Kidney epithelial cell (primary cell): ENCODE results near the gene NKX2-1. TPM values are rescaled to one million over a fixed set of nuclear protein-coding genes. Genes with fewer than 3 reads are reported as not detected.
A peak's percentile ranks its signal among the peaks of the same experiment; 100 is the strongest.
"Not testable (repeated sequence)": the region's sequence is repeated elsewhere in the genome, so short reads cannot be mapped to it uniquely, and the experiment has no call there.

Source experiments
- DNase-seq: peaks from one replicate; pipeline ENCODE4 v3.0.0-alpha.2; 2010; ENCODE audit warnings: low read depth
- H3K27me3 ChIP-seq: 2 replicates; pipeline ENCODE4 v1.6.0; 2011; ENCODE audit warnings: low read length; ENCODE audit not compliant: control insufficient read depth, insufficient read depth
- H3K36me3 ChIP-seq: 2 replicates; pipeline ENCODE4 v1.5.1; 2011; ENCODE audit warnings: low read length; ENCODE audit not compliant: control insufficient read depth, insufficient read depth
- H3K4me3 ChIP-seq: 2 replicates; pipeline ENCODE4 v1.5.1; 2011; ENCODE audit warnings: low read depth, mild to moderate bottlenecking, control low read depth, low read length
- CTCF ChIP-seq: IDR thresholded peaks from 2 replicates; pipeline ENCODE4 v1.5.1; 2011; ENCODE audit warnings: mild to moderate bottlenecking, moderate library complexity, low read length, control low read depth, inconsistent platforms; ENCODE audit not compliant: insufficient read depth, poor library complexity, severe bottlenecking
- total RNA-seq: library from RNA; depleted of rRNA; stranded (reverse); fragments of >200 nt; gene quantifications from 2 replicates; pipeline ENCODE4 v1.2.3, GENCODE V29; 2015

NKX2-1 gene
- total RNA-seq, 1 donor from 2014 or later: not detected

- DNase-seq: no peak
- H3K27me3 ChIP-seq: peaks cover 6% of the 10 kb centered on the region
- TF ChIP-seq CTCF: no peak
- H3K4me3 ChIP-seq: no peak overlapping the region
- no peaks in the 10 kb centered on the region for H3K36me3 ChIP-seq
Measured at GRCh38 chr14:36485773-36486172, 34.3 kb downstream of the NKX2-1 start.

- no peaks in the 10 kb centered on the region for H3K27me3 ChIP-seq
- no peak for DNase-seq
- TF ChIP-seq CTCF: no peak
- no peaks in the 10 kb centered on the region for H3K36me3 ChIP-seq
- no peak overlapping the region for H3K4me3 ChIP-seq
Measured at GRCh38 chr14:36479344-36479743, 40.7 kb downstream of the NKX2-1 start.

GRCh38 chr14:36478782-36479181 is 41.2 kb downstream of the NKX2-1 start:
- Histone ChIP-seq H3K4me3 (no peak overlapping the region), H3K36me3 (no peaks in the 10 kb centered on the region), H3K27me3 (no peaks in the 10 kb centered on the region)
- DNase-seq: peak; percentile 54
- no peak for TF ChIP-seq CTCF

GRCh38 chr14:36477266-36477665 is 42.8 kb downstream of the NKX2-1 start:
- no peaks in the 10 kb centered on the region for H3K36me3 ChIP-seq
- no peak overlapping the region for H3K4me3 ChIP-seq
- peak; percentile 18 for DNase-seq
- no peaks in the 10 kb centered on the region for H3K27me3 ChIP-seq
- no peak for TF ChIP-seq CTCF

- not testable (repeated sequence) for H3K4me3 ChIP-seq, DNase-seq, H3K27me3 ChIP-seq, H3K36me3 ChIP-seq
Measured at GRCh38 chr14:36476061-36476460, 44.0 kb downstream of the NKX2-1 start.

GRCh38 chr14:36474593-36474992 is 45.4 kb downstream of the NKX2-1 start:
- H3K36me3 ChIP-seq: no peaks in the 10 kb centered on the region
- TF ChIP-seq CTCF: no peak
- no peak overlapping the region for H3K4me3 ChIP-seq
- H3K27me3 ChIP-seq: no peaks in the 10 kb centered on the region
- DNase-seq: no peak

- Histone ChIP-seq H3K36me3 (no peaks in the 10 kb centered on the region), H3K27me3 (no peaks in the 10 kb centered on the region), H3K4me3 (no peak overlapping the region)
- no peak for TF ChIP-seq CTCF
- no peak for DNase-seq
Measured at GRCh38 chr14:36471431-36471830, 48.6 kb downstream of the NKX2-1 start.
